ENCODE data around the gene ITIH5.

DNA sequence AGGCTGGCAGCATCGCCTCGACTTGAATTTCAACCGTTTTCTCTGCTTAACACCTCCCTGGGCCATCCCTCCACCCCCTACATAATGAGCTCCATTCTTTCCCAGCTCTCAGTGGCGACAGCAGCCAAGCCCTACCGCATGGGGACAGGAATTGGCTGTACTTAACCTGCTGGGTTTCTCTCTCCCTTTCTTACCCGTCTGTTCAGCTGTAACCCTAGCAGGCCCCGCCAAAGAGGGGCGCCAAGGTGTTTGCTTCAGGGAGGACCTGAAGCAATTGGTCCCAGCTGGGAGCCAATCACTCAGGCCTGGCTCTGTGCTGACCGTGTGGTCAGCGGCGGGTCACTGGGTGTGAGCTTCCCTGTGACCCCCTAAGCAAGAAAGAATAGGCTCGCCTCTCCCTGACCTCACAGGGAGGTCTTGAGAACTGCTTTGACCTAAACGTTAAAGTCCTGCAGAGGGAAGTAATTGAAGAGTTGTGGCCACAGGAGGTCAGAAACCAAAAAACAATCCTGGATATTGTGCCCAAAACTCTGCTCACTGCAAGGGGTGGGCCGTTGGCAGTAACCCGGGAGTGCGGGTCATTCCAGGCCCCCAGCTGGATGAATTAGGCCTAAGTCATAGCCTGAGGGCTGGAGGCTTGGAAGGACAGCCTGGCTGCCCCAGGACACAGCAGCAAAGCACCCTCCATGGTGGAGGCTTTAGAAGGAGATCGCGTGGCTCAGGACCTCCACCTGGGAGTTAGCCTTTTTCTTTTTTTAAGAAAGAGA, 114.6 kb downstream of the ITIH5 start:
- TF ChIP-seq, protein P1, sequence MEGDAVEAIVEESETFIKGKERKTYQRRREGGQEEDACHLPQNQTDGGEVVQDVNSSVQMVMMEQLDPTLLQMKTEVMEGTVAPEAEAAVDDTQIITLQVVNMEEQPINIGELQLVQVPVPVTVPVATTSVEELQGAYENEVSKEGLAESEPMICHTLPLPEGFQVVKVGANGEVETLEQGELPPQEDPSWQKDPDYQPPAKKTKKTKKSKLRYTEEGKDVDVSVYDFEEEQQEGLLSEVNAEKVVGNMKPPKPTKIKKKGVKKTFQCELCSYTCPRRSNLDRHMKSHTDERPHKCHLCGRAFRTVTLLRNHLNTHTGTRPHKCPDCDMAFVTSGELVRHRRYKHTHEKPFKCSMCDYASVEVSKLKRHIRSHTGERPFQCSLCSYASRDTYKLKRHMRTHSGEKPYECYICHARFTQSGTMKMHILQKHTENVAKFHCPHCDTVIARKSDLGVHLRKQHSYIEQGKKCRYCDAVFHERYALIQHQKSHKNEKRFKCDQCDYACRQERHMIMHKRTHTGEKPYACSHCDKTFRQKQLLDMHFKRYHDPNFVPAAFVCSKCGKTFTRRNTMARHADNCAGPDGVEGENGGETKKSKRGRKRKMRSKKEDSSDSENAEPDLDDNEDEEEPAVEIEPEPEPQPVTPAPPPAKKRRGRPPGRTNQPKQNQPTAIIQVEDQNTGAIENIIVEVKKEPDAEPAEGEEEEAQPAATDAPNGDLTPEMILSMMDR (IDR thresholded peaks at IDR 0.05): no peak
- TF ChIP-seq ZFX (IDR thresholded peaks at IDR 0.05; ENCODE audit: borderline replicate concordance): no peak

Data from 22Rv1 (cell line).